Measurements from ENCODE around the gene FAM161B. TPM values are rescaled to one million over a fixed set of nuclear protein-coding genes. Genes with fewer than 3 reads are reported as not detected.
A peak's percentile ranks its signal among the peaks of the same experiment; 100 is the strongest.

Gene FAM161B
- total and polyA plus RNA-seq, 2 of the 13 experiments (the other 11 are each of a cell fraction or from before 2014, with no cell fraction given): 1.6 to 2.0 TPM

DNA sequence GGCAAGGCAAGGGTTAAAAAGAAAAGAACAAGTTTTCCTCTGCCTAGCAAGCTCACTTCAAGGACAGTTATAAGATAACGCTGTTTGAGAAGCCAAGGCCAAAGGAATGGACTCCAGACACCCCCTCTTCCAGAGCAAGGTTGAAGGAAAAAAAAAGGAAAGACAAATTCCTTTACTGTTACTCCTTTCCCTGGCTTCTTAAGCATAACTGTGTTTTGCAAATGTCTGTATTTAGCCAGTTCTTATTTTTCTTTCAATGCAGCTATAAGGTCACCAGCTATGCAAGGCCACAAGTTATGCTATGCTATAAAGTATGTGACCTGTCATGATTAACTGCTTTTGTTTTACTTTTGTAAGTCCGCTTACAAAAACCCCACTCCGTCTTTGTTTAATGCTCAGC, 36.6 kb downstream of the FAM161B start:
- intact Hi-C loops (cut with micrococcal nuclease; ENCODE audit: unreplicated experiment) (no loop called here), in situ Hi-C loops (cut with HindIII; ENCODE audit: extremely low pct_ligation_motif_present, low pct_unique_long_range_greater_than_20kb) (no loop called here)
- WGBS (ENCODE audit: low lambda C conversion rate): 91% methylated on average over 3 of the region's 3 CpGs
- H4K20me1 ChIP-seq (ENCODE audit: insufficient read depth, low read length): no peaks in the 10 kb centered on the region
- no peaks in the 10 kb centered on the region for H3K79me2 ChIP-seq (ENCODE audit: insufficient read depth, low read length)
- no peak overlapping the region for H3K4me3 ChIP-seq (replicated peaks in 1 of 3; ENCODE audit: insufficient read depth in 1 of 3, low read depth in 2 of 3, low read length in 3 of 3)
- H3K4me1 ChIP-seq (ENCODE audit: insufficient read depth, low read length): no peaks in the 10 kb centered on the region
- H3K27ac ChIP-seq (ENCODE audit: extremely low read length, insufficient read depth, low read length): no peak overlapping the region
- no peaks in the 10 kb centered on the region for H3K9me3 ChIP-seq (ENCODE audit: low read length)
- FAIRE-seq (no peak), DNase-seq (ENCODE audit: low spot score) (no peak), ATAC-seq (no peak)
- no peaks in the 10 kb centered on the region for H3K27me3 ChIP-seq (ENCODE audit: control insufficient read depth in 1 of 2, insufficient read depth in 2 of 2, low read length in 2 of 2)
- no TSS peak for BruUV-seq (replicated peaks)
- ChIA-PET CTCF (ENCODE audit: low intra/inter-chr PET ratio, low total read pairs) (no interaction called here), POLR2A (interaction anchor here (1.0 kb wide), 1 partner anchor 13 kb away, joined by 4 read pairs; no protein-coding TSS in a partner anchor)
- no peak overlapping the region for H3K9ac ChIP-seq (ENCODE audit: insufficient read depth, low read depth, low read length)
- no peak overlapping the region for H3K4me2 ChIP-seq (ENCODE audit: low read depth, low read length)
- no peak overlapping the region for H2AFZ ChIP-seq (ENCODE audit: low read length)
- TF ChIP-seq HDAC6 (IDR thresholded peaks at IDR 0.05; ENCODE audit: low read depth, low read length) (no peak), ZNF652 (CRISPR knock-in tag; IDR thresholded peaks at IDR 0.05; ENCODE audit: borderline replicate concordance, low read depth) (peak; percentile 54; the same call in 1 of the 2 replicates)
- H3K36me3 ChIP-seq (replicated peaks in 1 of 2; ENCODE audit: control insufficient read depth in 1 of 2, insufficient read depth in 2 of 2, low read length in 2 of 2): peaks cover 16 to 62% of the 10 kb centered on the region in 2 experiments

DNA sequence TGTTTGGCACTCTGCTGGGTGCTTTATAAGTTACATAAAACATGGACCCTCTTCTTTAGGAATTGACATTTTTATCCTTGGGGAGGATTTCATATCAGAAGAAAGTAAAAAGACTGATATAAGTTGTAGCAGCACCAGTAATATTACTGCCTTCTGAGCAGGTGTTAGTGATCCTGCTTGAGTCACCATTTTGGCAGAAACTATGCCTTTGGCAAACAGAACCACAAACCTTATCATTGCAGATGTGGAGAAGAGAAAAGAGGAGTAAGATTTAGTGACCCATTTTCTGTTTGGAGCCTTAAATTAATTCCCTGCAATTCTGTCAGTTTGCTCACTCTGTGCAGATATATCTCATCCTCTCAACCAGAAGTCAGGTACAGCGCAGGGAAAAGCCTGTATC, 40.2 kb downstream of the FAM161B start:
- in situ Hi-C loops (cut with HindIII; ENCODE audit: extremely low pct_ligation_motif_present, low pct_unique_long_range_greater_than_20kb): no loop called here

More for the DNA sequence above, 40.2 kb downstream of the FAM161B start:
- H3K4me2 ChIP-seq (ENCODE audit: low read depth, low read length): no peak overlapping the region
- ChIA-PET CTCF (ENCODE audit: low intra/inter-chr PET ratio, low total read pairs) (no interaction called here), POLR2A (no interaction called here)
- no peak overlapping the region for H2AFZ ChIP-seq (ENCODE audit: low read length)
- no peaks in the 10 kb centered on the region for H3K9me3 ChIP-seq (ENCODE audit: low read length)
- no peaks in the 10 kb centered on the region for H3K4me1 ChIP-seq (ENCODE audit: insufficient read depth, low read length)
- no peak overlapping the region for H3K27ac ChIP-seq (ENCODE audit: extremely low read length, insufficient read depth, low read length)
- no peaks in the 10 kb centered on the region for H4K20me1 ChIP-seq (ENCODE audit: insufficient read depth, low read length)
- peaks cover 24 to 68% of the 10 kb centered on the region in 2 experiments for H3K36me3 ChIP-seq (replicated peaks in 1 of 2; ENCODE audit: control insufficient read depth in 1 of 2, insufficient read depth in 2 of 2, low read length in 2 of 2)
- WGBS (ENCODE audit: low lambda C conversion rate): 100% methylated on average over 1 of the region's 1 CpG
- no peaks in the 10 kb centered on the region for H3K27me3 ChIP-seq (ENCODE audit: control insufficient read depth in 1 of 2, insufficient read depth in 2 of 2, low read length in 2 of 2)
- ATAC-seq: no peak
- BruUV-seq (replicated peaks): TSS peak; percentile 19
- TF ChIP-seq MZF1 (CRISPR knock-in tag; IDR thresholded peaks at IDR 0.05; ENCODE audit: borderline replicate concordance) (no peak), ZNF484 (CRISPR knock-in tag; IDR thresholded peaks at IDR 0.05; ENCODE audit: borderline replicate concordance, low read depth) (no peak), ZSCAN30 (CRISPR knock-in tag; IDR thresholded peaks at IDR 0.05) (no peak), ZNF589 (CRISPR knock-in tag; conservative IDR thresholded peaks at IDR 0.05) (no peak), RFX5 (IDR thresholded peaks at IDR 0.05; ENCODE audit: low read depth, low read length) (no peak), TSC22D2 (CRISPR knock-in tag; IDR thresholded peaks at IDR 0.05; ENCODE audit: borderline replicate concordance) (no peak), RAD51 (IDR thresholded peaks at IDR 0.05; ENCODE audit: borderline replicate concordance) (no peak), TAF1 (CRISPR knock-in tag; IDR thresholded peaks at IDR 0.05) (no peak), NBN (conservative IDR thresholded peaks at IDR 0.05) (no peak)
- TF ChIP-seq, protein P1, sequence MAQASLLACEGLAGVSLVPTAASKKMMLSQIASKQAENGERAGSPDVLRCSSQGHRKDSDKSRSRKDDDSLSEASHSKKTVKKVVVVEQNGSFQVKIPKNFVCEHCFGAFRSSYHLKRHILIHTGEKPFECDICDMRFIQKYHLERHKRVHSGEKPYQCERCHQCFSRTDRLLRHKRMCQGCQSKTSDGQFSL (CRISPR knock-in tag; IDR thresholded peaks at IDR 0.05): no peak
- TF ChIP-seq, protein P2, sequence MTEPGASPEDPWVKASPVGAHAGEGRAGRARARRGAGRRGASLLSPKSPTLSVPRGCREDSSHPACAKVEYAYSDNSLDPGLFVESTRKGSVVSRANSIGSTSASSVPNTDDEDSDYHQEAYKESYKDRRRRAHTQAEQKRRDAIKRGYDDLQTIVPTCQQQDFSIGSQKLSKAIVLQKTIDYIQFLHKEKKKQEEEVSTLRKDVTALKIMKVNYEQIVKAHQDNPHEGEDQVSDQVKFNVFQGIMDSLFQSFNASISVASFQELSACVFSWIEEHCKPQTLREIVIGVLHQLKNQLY (CRISPR knock-in tag; IDR thresholded peaks at IDR 0.05): no peak
- TF ChIP-seq, protein P3, sequence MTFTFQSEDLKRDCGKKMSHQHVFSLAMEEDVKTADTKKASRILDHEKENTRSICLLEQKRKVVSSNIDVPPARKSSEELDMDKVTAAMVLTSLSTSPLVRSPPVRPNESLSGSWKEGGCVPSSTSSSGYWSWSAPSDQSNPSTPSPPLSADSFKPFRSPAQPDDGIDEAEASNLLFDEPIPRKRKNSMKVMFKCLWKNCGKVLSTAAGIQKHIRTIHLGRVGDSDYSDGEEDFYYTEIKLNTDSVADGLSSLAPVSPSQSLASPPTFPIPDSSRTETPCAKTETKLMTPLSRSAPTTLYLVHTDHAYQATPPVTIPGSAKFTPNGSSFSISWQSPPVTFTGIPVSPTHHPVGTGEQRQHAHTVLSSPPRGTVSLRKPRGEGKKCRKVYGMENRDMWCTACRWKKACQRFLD (CRISPR knock-in tag; IDR thresholded peaks at IDR 0.05; ENCODE audit: borderline replicate concordance): no peak
- no peak overlapping the region for H3K4me3 ChIP-seq (replicated peaks in 1 of 3; ENCODE audit: insufficient read depth in 1 of 3, low read depth in 2 of 3, low read length in 3 of 3)
- intact Hi-C loops (cut with micrococcal nuclease; ENCODE audit: unreplicated experiment): no loop called here
- no peak for DNase-seq (ENCODE audit: low spot score)
- no peak for FAIRE-seq
- H3K9ac ChIP-seq (ENCODE audit: insufficient read depth, low read depth, low read length): no peak overlapping the region
- no peaks in the 10 kb centered on the region for H3K79me2 ChIP-seq (ENCODE audit: insufficient read depth, low read length)

Data from HepG2 (cell line).